Fibroblast of pulmonary artery (primary cell): Measurements from ENCODE around the gene MOB4.

ENCODE experiments used
- DNase-seq: peaks from one replicate; pipeline ENCODE4 v3.0.0-alpha.2; 2010; ENCODE audit warnings: low read depth
- H3K4me3 ChIP-seq: replicated peaks from 2 replicates; pipeline ENCODE4 v1.5.1; 2011; ENCODE audit warnings: low read depth, mild to moderate bottlenecking, control low read depth, low read length, moderate library complexity
- CTCF ChIP-seq: IDR thresholded peaks from 2 replicates; pipeline ENCODE4 v1.5.1; 2011; ENCODE audit warnings: mild to moderate bottlenecking, control low read depth, low read length, inconsistent platforms; ENCODE audit errors: missing control alignments

MOB4 gene

DNA sequence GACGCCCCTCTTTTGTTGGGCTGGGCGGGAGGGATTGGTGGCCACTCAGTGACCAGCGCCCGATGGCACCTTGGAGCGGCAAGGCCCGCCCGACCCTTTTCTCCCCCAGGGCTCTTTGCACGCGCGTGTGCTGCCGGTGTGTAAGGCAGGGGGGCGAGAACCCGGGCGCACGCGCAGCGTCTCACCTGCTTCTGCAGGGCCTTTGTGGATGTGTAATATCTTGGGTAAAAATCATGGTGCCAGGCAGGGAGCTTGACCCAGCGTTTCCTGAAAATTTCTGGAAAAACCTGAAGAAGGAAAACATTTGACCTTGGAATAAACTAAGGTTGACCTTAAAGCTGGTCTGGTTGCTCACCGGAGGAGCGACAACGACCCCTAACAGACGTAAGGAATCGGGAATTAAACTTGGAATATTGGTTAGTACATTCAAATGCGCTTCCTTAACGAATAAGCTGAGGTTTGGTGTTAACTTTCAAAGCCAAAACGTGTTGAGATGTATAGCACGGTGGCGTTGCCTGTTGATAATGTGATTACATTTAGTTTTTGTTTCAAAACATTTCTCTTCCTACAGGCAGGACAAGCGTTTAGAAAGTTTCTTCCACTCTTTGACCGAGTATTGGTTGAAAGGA is 15.2 kb upstream of the MOB4 start:
- peak; percentile 20 for DNase-seq
- H3K4me3 ChIP-seq = peak overlapping the region; percentile 93
- no peak for TF ChIP-seq CTCF

GRCh38 chr2:197502201-197502600 is 13.7 kb upstream of the MOB4 start:
- TF ChIP-seq CTCF = no peak
- peak overlapping the region; percentile 0 for H3K4me3 ChIP-seq
- no peak for DNase-seq

GRCh38 chr2:197502685-197503084 is 13.2 kb upstream of the MOB4 start:
- DNase-seq = no peak
- no peak overlapping the region for H3K4me3 ChIP-seq
- TF ChIP-seq CTCF = no peak

DNA sequence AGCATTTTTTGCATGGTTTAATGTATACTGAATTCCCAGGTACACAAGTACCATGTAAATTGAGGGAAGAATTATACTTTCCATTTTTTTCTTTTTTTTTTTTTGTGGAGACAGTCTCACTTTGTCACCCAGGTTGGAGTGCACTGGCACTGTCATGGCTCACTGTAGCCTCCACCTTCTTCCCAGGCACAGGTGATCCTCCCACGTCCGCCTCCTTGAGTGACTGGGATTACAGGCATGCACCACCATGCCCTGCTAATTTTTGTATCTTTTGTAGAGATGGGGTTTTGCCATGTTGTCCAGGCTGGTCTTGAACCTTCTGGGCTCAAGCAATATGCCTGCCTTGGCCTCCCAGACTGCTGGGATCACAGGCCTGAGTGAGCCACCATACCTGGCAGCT is 11.9 kb upstream of the MOB4 start:
- no peak overlapping the region for H3K4me3 ChIP-seq
- DNase-seq = no peak
- no peak for TF ChIP-seq CTCF

- no peak for TF ChIP-seq CTCF
- no peak for DNase-seq
- H3K4me3 ChIP-seq = no peak overlapping the region
Observed at GRCh38 chr2:197504512-197504911, 11.4 kb upstream of the MOB4 start.

DNA sequence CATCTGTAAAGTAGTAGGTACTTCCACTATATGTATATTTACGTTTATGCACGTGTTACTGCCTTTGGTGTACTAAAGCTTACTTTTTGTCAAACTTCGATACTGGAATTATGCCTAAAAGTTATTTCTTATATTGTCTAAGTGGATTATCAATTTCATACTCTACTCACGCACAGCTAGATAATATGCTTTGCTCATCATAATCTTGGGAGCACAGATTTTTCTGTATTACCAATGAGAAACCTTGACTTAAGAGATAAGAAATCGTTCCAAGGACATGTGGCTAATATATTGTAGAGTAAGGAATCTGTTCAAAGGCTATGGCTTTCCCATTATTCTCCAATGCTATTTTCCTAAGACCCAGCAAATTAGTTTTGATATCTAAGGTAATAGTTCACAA is 9.2 kb upstream of the MOB4 start:
- H3K4me3 ChIP-seq = no peak overlapping the region
- no peak for TF ChIP-seq CTCF
- no peak for DNase-seq

GRCh38 chr2:197513915-197514314 is 2.0 kb upstream of the MOB4 start:
- no peak for DNase-seq
- no peak overlapping the region for H3K4me3 ChIP-seq
- TF ChIP-seq CTCF = no peak
